NCI-H524 (cell line): ENCODE results near the gene FBXW11.

Experiments used
- DNase-seq, 2 experiments: peaks; one replicate each; lab custom pipeline; 2025; lab: John Stamatoyannopoulos, UW

Gene FBXW11

GRCh38 chr5:172015346-172015745 is 8.9 kb upstream of the FBXW11 start:
- DNase-seq = no peak

GRCh38 chr5:172010278-172010677 is 3.8 kb upstream of the FBXW11 start:
- peak; percentile 26 to 61 for DNase-seq

GRCh38 chr5:172009536-172010270 is 3.3 kb upstream of the FBXW11 start:
- DNase-seq = no peak

GRCh38 chr5:172008689-172009141 is 2.3 kb upstream of the FBXW11 start:
- DNase-seq = no peak

GRCh38 chr5:172008111-172008455 is 1.6 kb upstream of the FBXW11 start:
- no peak for DNase-seq

GRCh38 chr5:172007175-172008110 is 1.0 kb upstream of the FBXW11 start:
- peak in 1 of 2 experiments; percentile 39 for DNase-seq

GRCh38 chr5:172005708-172006320 is 624 bp downstream of the FBXW11 start:
- peak; percentile 12 to 33 for DNase-seq

- DNase-seq = no peak
These were observed 1.6 kb downstream of the FBXW11 start for GRCh38 chr5:172004824-172005237.

- DNase-seq = no peak
These were observed 2.7 kb downstream of the FBXW11 start for GRCh38 chr5:172003746-172004145.

GRCh38 chr5:172002840-172003512 is 3.5 kb downstream of the FBXW11 start:
- no peak for DNase-seq

- peak in 1 of 2 experiments; percentile 12 for DNase-seq
These were observed 4.1 kb downstream of the FBXW11 start for GRCh38 chr5:172002310-172002709.

GRCh38 chr5:171999877-172000276 is 6.6 kb downstream of the FBXW11 start:
- no peak for DNase-seq

GRCh38 chr5:171999100-171999499 is 7.3 kb downstream of the FBXW11 start:
- DNase-seq = no peak

- DNase-seq = no peak
These were observed 9.4 kb downstream of the FBXW11 start for GRCh38 chr5:171997011-171997410.

- no peak for DNase-seq
These were observed 13.6 kb downstream of the FBXW11 start for GRCh38 chr5:171992813-171993212.

GRCh38 chr5:171992305-171992704 is 14.1 kb downstream of the FBXW11 start:
- no peak for DNase-seq

GRCh38 chr5:171990713-171991015 is 15.8 kb downstream of the FBXW11 start:
- DNase-seq = no peak

- no peak for DNase-seq
These were observed 16.3 kb downstream of the FBXW11 start for GRCh38 chr5:171989946-171990712.

- DNase-seq = no peak
These were observed 17.2 kb downstream of the FBXW11 start for GRCh38 chr5:171989276-171989675.

- peak; percentile 2 to 42 for DNase-seq
These were observed 19.7 kb downstream of the FBXW11 start for GRCh38 chr5:171986772-171987171.

- DNase-seq = peak; percentile 17 to 55
These were observed 21.6 kb downstream of the FBXW11 start for GRCh38 chr5:171984748-171985419.
